Activated CD4-positive, alpha-beta memory T cell treated with anti-CD3 and anti-CD28 coated beads for 36 hours (primary cell): Measurements from ENCODE around the gene JOSD1. TPM values are rescaled to one million over a fixed set of nuclear protein-coding genes. Genes with fewer than 3 reads are reported as not detected.
A peak's percentile ranks its signal among the peaks of the same experiment; 100 is the strongest.

Experiments
- CTCF ChIA-PET: fragments of 350-600 bp; sonication (Branson Sonifier 250); formaldehyde crosslinking; loops from one replicate; lab custom pipeline; 2021; ENCODE audit warnings: antibody characterized with exemption, inconsistent platforms; lab: Charles Lee
- POLR2A ChIA-PET: fragments of 350-600 bp; sonication (Branson Sonifier 250); formaldehyde crosslinking; loops from one replicate; lab custom pipeline; 2021; ENCODE audit warnings: antibody characterized with exemption; lab: Charles Lee
- DNase-seq: peaks from one replicate; pipeline ENCODE4 v3.0.0-alpha.2; 2020
- H3K27ac Mint-ChIP-seq: one replicate; pipeline ENCODE4 v1.8.0; 2021; ENCODE audit warnings: mixed read lengths
- H3K27me3 Mint-ChIP-seq: one replicate; pipeline ENCODE4 v1.8.0; 2021; ENCODE audit warnings: mixed read lengths
- H3K36me3 Mint-ChIP-seq: one replicate; pipeline ENCODE4 v1.8.0; 2021; ENCODE audit warnings: mixed read lengths
- H3K4me1 Mint-ChIP-seq: one replicate; pipeline ENCODE4 v1.8.0; 2021; ENCODE audit warnings: low read depth, mixed read lengths
- H3K4me3 Mint-ChIP-seq: one replicate; pipeline ENCODE4 v1.8.0; 2021; ENCODE audit warnings: mild to moderate bottlenecking, mixed read lengths
- H3K9me3 Mint-ChIP-seq: one replicate; pipeline ENCODE4 v1.8.0; 2021; ENCODE audit warnings: mixed read lengths
- intact Hi-C: fragments of 100-400 bp; cut with micrococcal nuclease; formaldehyde crosslinking; loops from one replicate; pipeline ENCODE4 v1.15.1; 2023
- total RNA-seq, 2 experiments: library from RNA; stranded (reverse); gene quantifications; one replicate each; pipeline ENCODE4 v1.2.3, GENCODE V29; 2021

Gene JOSD1
- total RNA-seq, 2 experiments from 2014 or later: 71.8 to 78.4 TPM

- ChIA-PET POLR2A (interaction anchor here (0.6 to 1.7 kb wide), 10 partner anchors 16 to 180 kb away, joined by 3 to 19 read pairs (median 5); partner anchors contain the start of genes CBY1, DMC1 and JOSD1), CTCF (interaction anchor here (0.6 to 3.5 kb wide), 23 partner anchors 10 to 629 kb away, joined by 3 to 40 read pairs (median 4); partner anchors contain the start of genes CBY1, DMC1, FAM227A and GTPBP1)
- no peaks in the 10 kb centered on the region for H3K9me3 Mint-ChIP-seq
- DNase-seq: peak; percentile 90
- intact Hi-C loops: loop anchor here (1.0 to 2.0 kb wide), 2 partner anchors 15 to 25 kb away; partner anchors contain the start of genes CBY1 and FAM227A
- peaks cover 23% of the 10 kb centered on the region for H3K4me1 Mint-ChIP-seq
- H3K27me3 Mint-ChIP-seq: no peaks in the 10 kb centered on the region
- peaks cover 27% of the 10 kb centered on the region for H3K36me3 Mint-ChIP-seq
- peak within 1 kb of the TSS; percentile 99 for H3K4me3 Mint-ChIP-seq
- peak within 1 kb of the TSS; percentile 94 for H3K27ac Mint-ChIP-seq
Measured at GRCh38 chr22:38681582-38682335, 19.0 kb downstream of the JOSD1 start, which contains the start of gene TOMM22. Gene TOMM22, plus strand, starts transcription at chr22:38681957. Its CDS starts 22 bp downstream, at chr22:38681979.

- no peak overlapping the region for H3K27ac Mint-ChIP-seq
- peaks cover 11% of the 10 kb centered on the region for H3K36me3 Mint-ChIP-seq
- CTCF ChIA-PET: interaction anchor here (0.5 kb wide), 1 partner anchor 574 kb away, joined by 3 read pairs; no protein-coding TSS in a partner anchor
- POLR2A ChIA-PET: no interaction called here
- intact Hi-C loops: no loop called here
- H3K4me3 Mint-ChIP-seq: no peak overlapping the region
- H3K9me3 Mint-ChIP-seq: no peaks in the 10 kb centered on the region
- DNase-seq: no peak
- H3K4me1 Mint-ChIP-seq: no peaks in the 10 kb centered on the region
- H3K27me3 Mint-ChIP-seq: no peaks in the 10 kb centered on the region
Measured at GRCh38 chr22:38675833-38676232, 24.9 kb downstream of the JOSD1 start.

- intact Hi-C loops: no loop called here
- Mint-ChIP-seq H3K9me3 (no peaks in the 10 kb centered on the region), H3K4me1 (no peaks in the 10 kb centered on the region), H3K4me3 (no peak overlapping the region), H3K27ac (no peak overlapping the region), H3K27me3 (no peaks in the 10 kb centered on the region), H3K36me3 (peaks cover 12% of the 10 kb centered on the region)
- ChIA-PET POLR2A (no interaction called here), CTCF (no interaction called here)
- no peak for DNase-seq
Measured at GRCh38 chr22:38674888-38675287, 25.9 kb downstream of the JOSD1 start.

- no peaks in the 10 kb centered on the region for H3K36me3 Mint-ChIP-seq
- peak; percentile 64 for DNase-seq
- H3K27ac Mint-ChIP-seq: peak overlapping the region; percentile 96
- ChIA-PET CTCF (interaction anchor here (1.5 kb wide), 1 partner anchor 24 kb away, joined by 11 read pairs; the partner anchor contains the start of gene TOMM22), POLR2A (interaction anchor here (0.8 to 1.5 kb wide), 5 partner anchors 24 to 99 kb away, joined by 3 to 4 read pairs (median 3); partner anchors contain the start of genes GTPBP1 and TOMM22)
- H3K4me3 Mint-ChIP-seq: peak overlapping the region; percentile 88
- peaks cover 15% of the 10 kb centered on the region for H3K4me1 Mint-ChIP-seq
- H3K9me3 Mint-ChIP-seq: no peaks in the 10 kb centered on the region
- intact Hi-C loops: loop anchor here (1.0 to 2.0 kb wide), 3 partner anchors 24 to 217 kb away; partner anchors contain the start of genes GTPBP1 and TOMM22
- no peaks in the 10 kb centered on the region for H3K27me3 Mint-ChIP-seq
Measured at GRCh38 chr22:38657045-38657909, 43.5 kb downstream of the JOSD1 start.

- POLR2A ChIA-PET: interaction anchor here (0.8 to 1.5 kb wide), 5 partner anchors 25 to 100 kb away, joined by 3 to 4 read pairs (median 3); partner anchors contain the start of genes GTPBP1 and TOMM22
- Mint-ChIP-seq H3K27ac (peak within 1 kb of the TSS; percentile 96), H3K4me3 (peak within 1 kb of the TSS; percentile 88), H3K27me3 (no peaks in the 10 kb centered on the region), H3K9me3 (no peaks in the 10 kb centered on the region), H3K4me1 (peaks cover 15% of the 10 kb centered on the region), H3K36me3 (no peaks in the 10 kb centered on the region)
- CTCF ChIA-PET: interaction anchor here (1.5 kb wide), 1 partner anchor 25 kb away, joined by 11 read pairs; the partner anchor contains the start of gene TOMM22
- intact Hi-C loops: loop anchor here (1.0 to 2.0 kb wide), 3 partner anchors 24 to 218 kb away; partner anchors contain the start of genes GTPBP1 and TOMM22
- DNase-seq: peak; percentile 88
Measured at GRCh38 chr22:38656256-38657044, 44.3 kb downstream of the JOSD1 start, which contains the start of the genes CBY1 and FAM227A. Gene CBY1, plus strand, starts transcription at chr22:38656638. Its CDS starts 11,417 bp downstream, at chr22:38668055. Gene FAM227A, minus strand, starts transcription at chr22:38656392. Its CDS starts 6,224 bp downstream, at chr22:38650168.

GRCh38 chr22:38655519-38656255 lies 45.1 kb downstream of the JOSD1 start:
- Mint-ChIP-seq H3K4me3 (peak overlapping the region; percentile 88), H3K27ac (no peak overlapping the region), H3K4me1 (peaks cover 15% of the 10 kb centered on the region), H3K9me3 (no peaks in the 10 kb centered on the region), H3K27me3 (no peaks in the 10 kb centered on the region), H3K36me3 (no peaks in the 10 kb centered on the region)
- CTCF ChIA-PET: no interaction called here
- intact Hi-C loops: loop anchor here (2.0 kb wide), 2 partner anchors 25 to 49 kb away; partner anchors contain the start of genes GTPBP1 and TOMM22
- POLR2A ChIA-PET: no interaction called here
- DNase-seq: no peak

- POLR2A ChIA-PET: no interaction called here
- CTCF ChIA-PET: no interaction called here
Measured at GRCh38 chr22:38653741-38654140, 47.0 kb downstream of the JOSD1 start.

GRCh38 chr22:38652859-38653258 lies 47.9 kb downstream of the JOSD1 start:
- Mint-ChIP-seq H3K27ac (no peak overlapping the region), H3K9me3 (no peaks in the 10 kb centered on the region), H3K36me3 (no peaks in the 10 kb centered on the region), H3K4me3 (no peak overlapping the region), H3K27me3 (no peaks in the 10 kb centered on the region), H3K4me1 (peaks cover 9% of the 10 kb centered on the region)
- no peak for DNase-seq
- CTCF ChIA-PET: interaction anchor here (1.1 kb wide), 1 partner anchor 29 kb away, joined by 3 read pairs; the partner anchor contains the start of gene TOMM22
- POLR2A ChIA-PET: no interaction called here
- intact Hi-C loops: no loop called here

More at GRCh38 chr22:38653741-38654140, 47.0 kb downstream of the JOSD1 start:
- Mint-ChIP-seq H3K9me3 (no peaks in the 10 kb centered on the region), H3K4me1 (peaks cover 15% of the 10 kb centered on the region), H3K36me3 (no peaks in the 10 kb centered on the region), H3K27me3 (no peaks in the 10 kb centered on the region), H3K4me3 (no peak overlapping the region), H3K27ac (no peak overlapping the region)
- no peak for DNase-seq
- intact Hi-C loops: no loop called here

- H3K4me1 Mint-ChIP-seq: no peaks in the 10 kb centered on the region
- H3K4me3 Mint-ChIP-seq: no peak overlapping the region
- POLR2A ChIA-PET: interaction anchor here (0.6 kb wide), 1 partner anchor 785 kb away, joined by 3 read pairs; no protein-coding TSS in a partner anchor
- H3K9me3 Mint-ChIP-seq: no peaks in the 10 kb centered on the region
- CTCF ChIA-PET: no interaction called here
- H3K27me3 Mint-ChIP-seq: no peaks in the 10 kb centered on the region
- intact Hi-C loops: no loop called here
- H3K36me3 Mint-ChIP-seq: no peaks in the 10 kb centered on the region
- DNase-seq: no peak
- no peak overlapping the region for H3K27ac Mint-ChIP-seq
Measured at GRCh38 chr22:38649841-38650522, 50.8 kb downstream of the JOSD1 start.

- intact Hi-C loops: no loop called here
- no peak overlapping the region for H3K4me3 Mint-ChIP-seq
- H3K9me3 Mint-ChIP-seq: no peaks in the 10 kb centered on the region
- ChIA-PET POLR2A (no interaction called here), CTCF (no interaction called here)
- H3K27me3 Mint-ChIP-seq: peaks cover 11% of the 10 kb centered on the region
- no peak for DNase-seq
- H3K36me3 Mint-ChIP-seq: no peaks in the 10 kb centered on the region
- no peak overlapping the region for H3K27ac Mint-ChIP-seq
- no peaks in the 10 kb centered on the region for H3K4me1 Mint-ChIP-seq
Measured at GRCh38 chr22:38645430-38645829, 55.3 kb downstream of the JOSD1 start.
